ENCODE data around the gene PHF12.

The PHF12 gene

DNA sequence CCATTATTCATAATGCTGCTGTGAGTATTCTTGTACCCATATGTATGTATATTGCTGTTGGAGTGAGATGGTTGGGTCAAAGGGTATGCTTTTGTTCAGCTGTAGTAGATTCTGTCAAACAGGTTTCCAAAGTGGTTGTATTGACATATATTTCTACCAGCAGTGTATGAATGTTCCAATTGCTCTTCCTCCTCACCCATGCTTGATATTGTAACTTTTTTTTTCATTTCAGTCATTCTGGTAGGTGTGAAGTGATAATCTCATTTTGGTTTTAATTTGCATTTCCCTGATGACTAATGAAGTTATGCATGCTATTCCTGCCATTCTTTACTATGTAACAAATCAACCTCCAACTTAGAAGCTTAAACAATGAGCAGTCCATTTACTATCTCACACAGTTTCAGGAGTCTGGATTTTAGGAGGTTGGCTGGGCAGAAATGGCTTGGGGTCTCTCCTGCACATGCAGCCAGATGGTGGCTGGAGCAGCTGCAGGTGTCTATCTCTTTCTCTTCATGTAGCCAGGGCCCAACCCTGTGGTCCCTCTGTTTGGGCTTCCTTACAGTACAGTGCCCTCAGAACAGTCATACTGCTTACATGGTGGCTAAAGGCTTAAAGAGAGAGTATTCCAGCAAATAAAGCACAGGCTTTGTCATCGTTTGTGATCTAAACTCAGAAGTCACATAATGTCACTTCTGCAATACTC is 75.3 kb downstream of the PHF12 start:
- no peak overlapping the region for H3K9ac ChIP-seq (ENCODE audit: insufficient read length, low read depth)
- H3K27me3 ChIP-seq (ENCODE audit: insufficient read depth, insufficient read length), result no peaks in the 10 kb centered on the region
- no peaks in the 10 kb centered on the region for H3K4me1 ChIP-seq (ENCODE audit: insufficient read depth, insufficient read length)
- DNase-seq (ENCODE audit: low read depth, low spot score), result no peak
- H3K9me3 ChIP-seq (ENCODE audit: insufficient read depth, low read length), result peaks cover 4% of the 10 kb centered on the region; the same call in 1 of the 2 replicates
- TF ChIP-seq YY1 (IDR thresholded peaks at IDR 0.05; ENCODE audit: insufficient read depth, insufficient read length) (no peak), ZNF274 (IDR thresholded peaks at IDR 0.05; ENCODE audit: low read depth, low read length) (no peak), SUZ12 (IDR thresholded peaks at IDR 0.05; ENCODE audit: extremely low read depth, insufficient read depth, insufficient read length) (no peak)
- H3K4me3 ChIP-seq (ENCODE audit: insufficient read length, low read depth), result no peak overlapping the region
- peaks cover 28% of the 10 kb centered on the region for H3K36me3 ChIP-seq (ENCODE audit: insufficient read depth, insufficient read length, low read length)

GRCh38 chr17:28874750-28875149 is 76.6 kb downstream of the PHF12 start:
- no peaks in the 10 kb centered on the region for H3K27me3 ChIP-seq (ENCODE audit: insufficient read depth, insufficient read length)
- no peak overlapping the region for H3K9ac ChIP-seq (ENCODE audit: insufficient read length, low read depth)
- no peak for DNase-seq (ENCODE audit: low read depth, low spot score)
- no peaks in the 10 kb centered on the region for H3K4me1 ChIP-seq (ENCODE audit: insufficient read depth, insufficient read length)
- H3K36me3 ChIP-seq (ENCODE audit: insufficient read depth, insufficient read length, low read length), result peaks cover 15% of the 10 kb centered on the region
- H3K4me3 ChIP-seq (ENCODE audit: insufficient read length, low read depth), result no peak overlapping the region
- TF ChIP-seq YY1 (IDR thresholded peaks at IDR 0.05; ENCODE audit: insufficient read depth, insufficient read length) (no peak), ZNF274 (IDR thresholded peaks at IDR 0.05; ENCODE audit: low read depth, low read length) (no peak), SUZ12 (IDR thresholded peaks at IDR 0.05; ENCODE audit: extremely low read depth, insufficient read depth, insufficient read length) (no peak)
- H3K9me3 ChIP-seq (ENCODE audit: insufficient read depth, low read length), result peaks cover 4% of the 10 kb centered on the region; the same call in 1 of the 2 replicates

DNA sequence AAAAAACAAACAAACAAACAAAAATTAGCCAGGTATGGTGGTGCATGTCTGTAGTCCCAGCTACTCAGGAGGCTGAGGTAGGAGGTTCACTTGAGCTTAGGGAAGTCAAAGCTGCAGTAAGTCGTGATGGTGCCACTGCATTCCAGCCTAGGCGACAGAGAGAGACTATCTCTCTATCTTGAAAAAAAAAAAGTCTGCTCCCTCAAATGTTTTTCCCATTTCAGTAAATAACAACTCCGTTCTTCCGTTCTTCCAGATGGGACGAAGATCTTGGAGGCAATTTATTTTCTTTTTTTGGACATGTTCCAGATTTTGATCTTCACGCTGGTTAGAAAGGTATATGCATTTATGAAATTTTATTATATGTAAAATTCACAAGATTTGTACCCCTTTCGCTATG is 77.5 kb downstream of the PHF12 start:
- no peaks in the 10 kb centered on the region for H3K4me1 ChIP-seq (ENCODE audit: insufficient read depth, insufficient read length)
- H3K4me3 ChIP-seq (ENCODE audit: insufficient read length, low read depth), result no peak overlapping the region
- peaks cover 4% of the 10 kb centered on the region; the same call in 1 of the 2 replicates for H3K9me3 ChIP-seq (ENCODE audit: insufficient read depth, low read length)
- H3K27me3 ChIP-seq (ENCODE audit: insufficient read depth, insufficient read length), result no peaks in the 10 kb centered on the region
- TF ChIP-seq SUZ12 (IDR thresholded peaks at IDR 0.05; ENCODE audit: extremely low read depth, insufficient read depth, insufficient read length), result no peak
- no peak for TF ChIP-seq YY1 (IDR thresholded peaks at IDR 0.05; ENCODE audit: insufficient read depth, insufficient read length)
- TF ChIP-seq ZNF274 (IDR thresholded peaks at IDR 0.05; ENCODE audit: low read depth, low read length), result no peak
- no peak overlapping the region for H3K9ac ChIP-seq (ENCODE audit: insufficient read length, low read depth)
- no peak for DNase-seq (ENCODE audit: low read depth, low spot score)
- peaks cover 7% of the 10 kb centered on the region for H3K36me3 ChIP-seq (ENCODE audit: insufficient read depth, insufficient read length, low read length)

DNA sequence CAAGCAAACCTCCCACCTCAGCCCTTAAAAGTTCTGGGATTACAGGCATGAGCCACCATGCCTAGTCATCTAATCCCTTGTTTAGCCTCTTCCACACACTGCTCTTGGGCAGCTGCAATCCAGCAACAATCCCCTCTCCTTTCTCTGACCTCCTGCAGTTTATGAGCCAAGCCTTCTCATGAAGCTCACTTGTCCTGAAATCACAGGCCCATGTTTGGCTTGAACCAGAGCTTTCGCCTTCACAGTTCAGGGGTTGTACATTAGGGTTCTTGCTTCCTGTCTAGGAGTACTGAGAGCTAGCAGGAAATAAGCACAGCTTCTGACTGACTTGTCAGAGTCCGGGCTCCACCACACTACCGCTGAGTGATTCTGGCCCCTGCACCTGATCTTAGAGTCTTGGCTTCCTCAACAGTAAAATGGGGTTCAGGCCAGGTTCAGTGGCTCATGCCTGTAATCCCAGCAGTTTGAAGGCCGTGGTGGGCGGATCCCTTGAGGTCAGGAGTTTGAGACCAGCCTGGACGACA is 80.2 kb downstream of the PHF12 start:
- H3K9ac ChIP-seq (ENCODE audit: insufficient read length, low read depth), result no peak overlapping the region
- H3K36me3 ChIP-seq (ENCODE audit: insufficient read depth, insufficient read length, low read length), result no peaks in the 10 kb centered on the region
- no peaks in the 10 kb centered on the region for H3K4me1 ChIP-seq (ENCODE audit: insufficient read depth, insufficient read length)
- H3K27me3 ChIP-seq (ENCODE audit: insufficient read depth, insufficient read length), result no peaks in the 10 kb centered on the region
- no peak for DNase-seq (ENCODE audit: low read depth, low spot score)
- TF ChIP-seq YY1 (IDR thresholded peaks at IDR 0.05; ENCODE audit: insufficient read depth, insufficient read length) (no peak), SUZ12 (IDR thresholded peaks at IDR 0.05; ENCODE audit: extremely low read depth, insufficient read depth, insufficient read length) (no peak), ZNF274 (IDR thresholded peaks at IDR 0.05; ENCODE audit: low read depth, low read length) (no peak)
- H3K4me3 ChIP-seq (ENCODE audit: insufficient read length, low read depth), result no peak overlapping the region
- H3K9me3 ChIP-seq (ENCODE audit: insufficient read depth, low read length), result no peaks in the 10 kb centered on the region

DNA sequence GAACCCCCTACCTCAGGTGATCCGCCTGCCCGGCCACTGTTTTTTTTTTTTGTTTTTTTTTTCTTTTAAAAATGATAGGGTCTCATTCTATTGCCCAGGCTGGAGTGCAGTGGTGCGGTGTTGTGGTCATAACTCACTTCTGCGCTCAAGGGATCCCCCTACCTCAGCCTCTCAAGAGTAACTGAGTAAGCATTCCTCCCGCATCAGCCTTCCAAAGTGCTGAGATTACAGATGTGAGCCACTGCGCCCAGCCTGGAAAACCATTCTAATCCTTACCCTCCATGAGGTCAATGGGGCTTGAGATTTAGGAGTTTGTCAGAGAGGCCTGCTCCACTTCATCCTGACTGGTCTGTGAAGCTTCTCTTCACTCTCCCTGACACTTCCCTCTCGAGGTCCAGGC is 84.0 kb downstream of the PHF12 start:
- Histone ChIP-seq H3K9ac (ENCODE audit: insufficient read length, low read depth) (no peak overlapping the region), H3K36me3 (ENCODE audit: insufficient read depth, insufficient read length, low read length) (no peaks in the 10 kb centered on the region), H3K4me1 (ENCODE audit: insufficient read depth, insufficient read length) (peaks cover 6% of the 10 kb centered on the region), H3K9me3 (ENCODE audit: insufficient read depth, low read length) (no peaks in the 10 kb centered on the region), H3K27me3 (ENCODE audit: insufficient read depth, insufficient read length) (no peaks in the 10 kb centered on the region), H3K4me3 (ENCODE audit: insufficient read length, low read depth) (no peak overlapping the region)
- no peak for DNase-seq (ENCODE audit: low read depth, low spot score)
- no peak for TF ChIP-seq ZNF274 (IDR thresholded peaks at IDR 0.05; ENCODE audit: low read depth, low read length)
- TF ChIP-seq SUZ12 (IDR thresholded peaks at IDR 0.05; ENCODE audit: extremely low read depth, insufficient read depth, insufficient read length), result no peak
- TF ChIP-seq YY1 (IDR thresholded peaks at IDR 0.05; ENCODE audit: insufficient read depth, insufficient read length), result no peak

DNA sequence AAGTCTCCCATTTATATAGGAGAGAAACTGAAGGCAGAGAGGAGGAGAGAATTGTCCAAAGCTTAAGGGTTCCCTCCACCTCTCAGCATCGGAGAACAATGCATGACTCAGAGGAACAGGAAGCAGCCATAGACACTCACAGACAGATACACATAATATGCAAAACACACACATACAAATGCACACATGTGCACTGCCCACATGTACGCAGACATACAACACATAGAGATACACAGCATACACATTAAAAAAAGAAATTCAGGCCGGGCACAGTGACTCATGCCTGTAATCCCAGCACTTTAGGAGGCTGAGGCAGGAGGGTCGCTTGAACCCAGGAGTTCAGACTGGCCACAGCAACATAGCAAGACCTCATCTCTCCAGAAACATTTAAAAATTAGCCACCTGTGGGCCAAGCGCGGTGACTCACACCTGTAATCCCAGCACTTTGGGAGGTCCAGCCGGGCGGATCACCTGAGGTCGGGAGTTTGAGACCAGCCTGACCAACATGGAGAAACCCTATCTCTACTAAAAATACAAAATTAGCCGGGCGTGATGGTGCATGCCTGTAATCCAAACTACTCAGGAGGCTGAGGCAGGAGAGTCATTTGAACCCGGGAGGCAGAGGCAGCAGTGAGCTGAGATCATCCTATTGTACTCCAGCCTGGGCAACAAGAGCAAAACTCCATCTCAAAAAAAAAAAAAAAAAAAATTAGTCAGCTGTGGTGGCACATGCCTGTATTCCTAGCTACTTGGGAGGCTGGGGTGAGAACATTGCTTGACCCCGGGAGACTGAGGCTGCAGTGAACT is 85.2 kb downstream of the PHF12 start:
- Histone ChIP-seq H3K9me3 (ENCODE audit: insufficient read depth, low read length) (no peaks in the 10 kb centered on the region), H3K36me3 (ENCODE audit: insufficient read depth, insufficient read length, low read length) (peaks cover 6% of the 10 kb centered on the region), H3K4me1 (ENCODE audit: insufficient read depth, insufficient read length) (peaks cover 6% of the 10 kb centered on the region), H3K9ac (ENCODE audit: insufficient read length, low read depth) (no peak overlapping the region), H3K27me3 (ENCODE audit: insufficient read depth, insufficient read length) (no peaks in the 10 kb centered on the region), H3K4me3 (ENCODE audit: insufficient read length, low read depth) (no peak overlapping the region)
- no peak for TF ChIP-seq YY1 (IDR thresholded peaks at IDR 0.05; ENCODE audit: insufficient read depth, insufficient read length)
- TF ChIP-seq SUZ12 (IDR thresholded peaks at IDR 0.05; ENCODE audit: extremely low read depth, insufficient read depth, insufficient read length), result no peak
- no peak for TF ChIP-seq ZNF274 (IDR thresholded peaks at IDR 0.05; ENCODE audit: low read depth, low read length)
- DNase-seq (ENCODE audit: low read depth, low spot score), result no peak
